K562 (cell line): ENCODE data around the gene CNNM4. TPM values are rescaled to one million over a fixed set of nuclear protein-coding genes. Genes with fewer than 3 reads are reported as not detected.

Source experiments
- ATF1 ChIP-seq, 2 experiments: fragments of 450-650 bp in 1 of 2; IDR thresholded peaks; 2 replicates each; pipeline ENCODE4 v1.6.1; 2016; ENCODE audit warnings: missing compliant biosample characterization in 1 of 2, missing genetic modification characterization in 1 of 2
- BCOR ChIP-seq: fragments of 450-650 bp; IDR thresholded peaks from 2 replicates; pipeline ENCODE4 v1.6.1; 2016
- CAMTA2 ChIP-seq: fragments of 250-450 bp; sonication (Bioruptor Pico); conservative IDR thresholded peaks from 2 replicates; pipeline ENCODE4 v1.5.1; 2022
- CXXC5 ChIP-seq: fragments of 250-450 bp; sonication (Bioruptor Pico); IDR thresholded peaks from 2 replicates; pipeline ENCODE4 v1.8.0; 2022; ENCODE audit warnings: inconsistent platforms, mild to moderate bottlenecking, moderate library complexity
- DDX20 ChIP-seq: fragments of 450-650 bp; IDR thresholded peaks from 2 replicates; pipeline ENCODE4 v1.6.1; 2016; ENCODE audit warnings: missing genetic modification characterization, low read depth, mild to moderate bottlenecking, missing compliant biosample characterization, moderate library complexity
- ELF2 ChIP-seq: fragments of 250-450 bp; sonication (Bioruptor Pico); IDR thresholded peaks from 2 replicates; pipeline ENCODE4 v1.5.0; 2021; ENCODE audit warnings: mild to moderate bottlenecking
- EP300 ChIP-seq: IDR thresholded peaks from 2 replicates; pipeline ENCODE4 v1.6.1; 2012; ENCODE audit warnings: low read length, improper control_type of control experiment
- ETV5 ChIP-seq: sonication (generic); formaldehyde crosslinking; IDR thresholded peaks from 2 replicates; pipeline ENCODE4 v1.4.0; 2020; ENCODE audit warnings: low read depth, mild to moderate bottlenecking, missing genetic modification reagents
- IRF2 ChIP-seq: sonication (generic); formaldehyde crosslinking; IDR thresholded peaks from 2 replicates; pipeline ENCODE4 v1.8.1; 2022; ENCODE audit warnings: mild to moderate bottlenecking, missing genetic modification reagents
- MAFG ChIP-seq: fragments of 450-650 bp; conservative IDR thresholded peaks from 2 replicates; pipeline ENCODE4 v1.6.1; 2016; ENCODE audit warnings: missing genetic modification characterization, missing compliant biosample characterization
- SAFB ChIP-seq: fragments of 200-400 bp; formaldehyde crosslinking; IDR thresholded peaks from 2 replicates; pipeline ENCODE4 v1.6.1; 2017; ENCODE audit warnings: low read depth, low read length, borderline replicate concordance
- SPI1 ChIP-seq: IDR thresholded peaks from 2 replicates; pipeline ENCODE4 v1.6.1; 2011; ENCODE audit warnings: low read depth, low read length, control low read depth, borderline replicate concordance
- SUPT5H ChIP-seq: fragments of 450-650 bp; IDR thresholded peaks from 2 replicates; pipeline ENCODE4 v1.6.1; 2016
- TFAM ChIP-seq: fragments of 250-450 bp; sonication (Bioruptor Pico); conservative IDR thresholded peaks from 2 replicates; pipeline ENCODE4 v1.5.0; 2021; ENCODE audit warnings: mild to moderate bottlenecking, moderate library complexity
- YY1 ChIP-seq, 3 experiments: IDR thresholded peaks; 2 replicates each; pipeline ENCODE4 v1.6.1; 2011; ENCODE audit warnings: low read length in 2 of 3, mild to moderate bottlenecking in 2 of 3, moderate library complexity in 2 of 3, borderline replicate concordance in 1 of 3, control low read depth in 1 of 3, low read depth in 1 of 3; ENCODE audit not compliant: insufficient read depth in 3 of 3, insufficient replicate concordance in 2 of 3, control insufficient read depth in 1 of 3, insufficient read length in 1 of 3; ENCODE audit errors: extremely low read depth in 1 of 3
- ZFP30 ChIP-seq: fragments of 250-450 bp; sonication (Bioruptor Pico); IDR thresholded peaks from 2 replicates; pipeline ENCODE4 v1.8.0; 2022; ENCODE audit warnings: moderate library complexity, mild to moderate bottlenecking, inconsistent platforms, borderline replicate concordance
- ZFPM2 ChIP-seq: fragments of 250-450 bp; sonication (Bioruptor Pico); IDR thresholded peaks from 2 replicates; pipeline ENCODE4 v1.5.1; 2022; ENCODE audit warnings: mild to moderate bottlenecking
- ZFX ChIP-seq: sonication (generic); formaldehyde crosslinking; IDR thresholded peaks from 2 replicates; pipeline ENCODE4 v1.8.0; 2022; ENCODE audit warnings: mild to moderate bottlenecking, missing genetic modification reagents, moderate library complexity
- ZKSCAN3 ChIP-seq: fragments of 250-450 bp; sonication (Bioruptor Pico); IDR thresholded peaks from 2 replicates; pipeline ENCODE4 v1.4.0; 2020
- ZNF175 ChIP-seq: fragments of 200-800 bp; sonication (Bioruptor generic); IDR thresholded peaks from 2 replicates; pipeline ENCODE4 v1.6.1; 2016; ENCODE audit warnings: low read depth, mild to moderate bottlenecking, missing genetic modification characterization, missing compliant biosample characterization
- ZNF24 ChIP-seq: fragments of 450-650 bp; IDR thresholded peaks from 2 replicates; pipeline ENCODE4 v1.6.1; 2016
- ZNF407 ChIP-seq: fragments of 450-650 bp; IDR thresholded peaks from 2 replicates; pipeline ENCODE4 v1.6.1; 2016; ENCODE audit warnings: low read depth
- polyA plus RNA-seq, 8 experiments: library from polyadenylated mRNA; depleted of rRNA in 4 of 8; stranded (reverse) in 5 of 8; unstranded in 3 of 8; fragments of >200 nt; fragmentation: Nextera tagmentation in 2 of 8; fragmentation: Illumina TruSeq in 1 of 8; extraction: Ambion mirVana in 2 of 8; extraction: Trizol in 1 of 8; gene quantifications; 2 replicates each; pipeline versions ENCODE4 v1.2.1 to v1.2.3, GENCODE V29; 2011 to 2014; ENCODE audit warnings: inconsistent platforms in 1 of 8, missing spikeins in 1 of 8
- total RNA-seq, 7 experiments: library from RNA; depleted of rRNA in 6 of 7; stranded (reverse); fragments of >200 nt in 6 of 7; fragmentation: Illumina TruSeq in 2 of 7; extraction: Trizol in 2 of 7; gene quantifications; 2 replicates each; pipeline versions ENCODE4 v1.2.1 to v1.2.3, GENCODE V29; 2011 to 2021; ENCODE audit warnings: low replicate concordance in 1 of 7

CNNM4 gene
- total and polyA plus RNA-seq, 9 of the 15 experiments (the other 6 are each of a cell fraction or from before 2014, with no cell fraction given), result 0.96 to 6.3 (median 2.8) TPM

GRCh38 chr2:96816127-96816835, 55.6 kb downstream of the CNNM4 start, which contains the start of gene CNNM3 (continued):
- peak; percentile 90 for TF ChIP-seq ZFX (CRISPR knock-in tag)
- no peak for TF ChIP-seq DDX20 (tag)
- no peak for TF ChIP-seq SPI1
- no peak for TF ChIP-seq ATF1 (CRISPR knock-in tag; IDR thresholded peaks at IDR 0.05)
- peak; percentile 66 for TF ChIP-seq ATF1 (tag; IDR thresholded peaks at IDR 0.05)
- no peak for TF ChIP-seq EP300
- peak; percentile 15; the same call in 1 of the 2 replicates for TF ChIP-seq ZNF24
- TF ChIP-seq MAFG (tag), result no peak
- no peak for TF ChIP-seq ZNF175
- peak; percentile 46 to 85 (median 83) for TF ChIP-seq YY1 (IDR thresholded peaks at IDR 0.05; ENCODE audit: borderline replicate concordance in 1 of 3, control insufficient read depth in 1 of 3, extremely low read depth in 1 of 3, insufficient read depth in 3 of 3, insufficient read length in 1 of 3, insufficient replicate concordance in 2 of 3, low read depth in 1 of 3, low read length in 2 of 3)
- 0 out of 2 replicates have a peak, but pooled peaks have one; percentile 48 for TF ChIP-seq CAMTA2 (CRISPR knock-in tag)
- no peak for TF ChIP-seq ZFP30 (CRISPR knock-in tag)
- TF ChIP-seq ZFPM2 (CRISPR knock-in tag), result no peak
- no peak for TF ChIP-seq ZNF407
- TF ChIP-seq ZKSCAN3, result no peak
- TF ChIP-seq BCOR, result no peak
- TF ChIP-seq SAFB, result no peak
- TF ChIP-seq IRF2 (CRISPR knock-in tag), result no peak
- peak; percentile 74 for TF ChIP-seq SUPT5H
- no peak for TF ChIP-seq TFAM
- TF ChIP-seq ELF2, result peak; percentile 64; the same call in 1 of the 2 replicates
- no peak for TF ChIP-seq ETV5 (CRISPR knock-in tag)
- peak; percentile 83 for TF ChIP-seq CXXC5 (CRISPR knock-in tag)
